Stomach (tissue), 4 donors: Measurements from ENCODE around the gene ZGPAT.

Source experiments
- CTCF ChIP-seq, 7 experiments: fragments of 450-650 bp in 4 of 7; fragments of 200-600 bp in 3 of 7; sonication (generic) in 3 of 7; IDR thresholded peaks; one replicate each; pipeline ENCODE4 v1.5.1; 2016 to 2019; ENCODE audit warnings: antibody characterized with exemption in 7 of 7, control low read depth in 2 of 7, mild to moderate bottlenecking in 1 of 7
- EP300 ChIP-seq: sonication (generic); formaldehyde crosslinking; IDR thresholded peaks from one replicate; pipeline ENCODE4 v1.6.1; 2017; ENCODE audit warnings: antibody characterized with exemption
- POLR2AphosphoS5 ChIP-seq, 3 donors: sonication (generic); formaldehyde crosslinking; IDR thresholded peaks; one replicate each; pipeline ENCODE4 v1.6.1; 2016; ENCODE audit warnings: antibody characterized with exemption in 3 of 3

- TF ChIP-seq CTCF (IDR thresholded peaks at IDR 0.05) (no peak), EP300 (no peak), POLR2AphosphoS5 (IDR thresholded peaks at IDR 0.05) (no peak)
Observed at GRCh38 chr20:63734111-63734945, 26.5 kb downstream of the ZGPAT start.
